ENCODE results near the gene TBC1D10B.
"Not testable (repeated sequence)": the region's sequence is repeated elsewhere in the genome, so short reads cannot be mapped to it uniquely, and the experiment has no call there.

The TBC1D10B gene

GRCh38 chr16:30357715-30358576 is 12.3 kb downstream of the TBC1D10B start:
- no peak for DNase-seq (ENCODE audit: low read depth, low spot score)
- H3K27ac ChIP-seq = no peak overlapping the region

- DNase-seq (ENCODE audit: low read depth, low spot score) = no peak
- H3K27ac ChIP-seq = no peak overlapping the region
These were observed 13.1 kb downstream of the TBC1D10B start for GRCh38 chr16:30357085-30357714.

GRCh38 chr16:30356401-30357084 is 13.8 kb downstream of the TBC1D10B start:
- DNase-seq (ENCODE audit: low read depth, low spot score) = no peak
- H3K27ac ChIP-seq = peak overlapping the region; percentile 94

- DNase-seq (ENCODE audit: low read depth, low spot score) = no peak
- H3K27ac ChIP-seq = peak overlapping the region; percentile 94
These were observed 14.4 kb downstream of the TBC1D10B start for GRCh38 chr16:30355954-30356308.

- DNase-seq (ENCODE audit: low read depth, low spot score) = peak; percentile 99
- H3K27ac ChIP-seq = peak within 1 kb of the TSS; percentile 94
These were observed 14.9 kb downstream of the TBC1D10B start, which contains the start of gene CD2BP2 for GRCh38 chr16:30355144-30355953. CD2BP2 (minus strand) TSS chr16:30355308; CDS start chr16:30354681, 627 bp downstream.

GRCh38 chr16:30354423-30355143 is 15.7 kb downstream of the TBC1D10B start:
- no peak for DNase-seq (ENCODE audit: low read depth, low spot score)
- H3K27ac ChIP-seq = peak overlapping the region; percentile 94

GRCh38 chr16:30353438-30354129 is 16.7 kb downstream of the TBC1D10B start:
- H3K27ac ChIP-seq = no peak overlapping the region
- DNase-seq (ENCODE audit: low read depth, low spot score) = no peak

GRCh38 chr16:30352488-30353401 is 17.5 kb downstream of the TBC1D10B start:
- H3K27ac ChIP-seq = no peak overlapping the region
- DNase-seq (ENCODE audit: low read depth, low spot score) = no peak

- DNase-seq (ENCODE audit: low read depth, low spot score) = no peak
- no peak overlapping the region for H3K27ac ChIP-seq
These were observed 18.5 kb downstream of the TBC1D10B start for GRCh38 chr16:30351586-30352419.

GRCh38 chr16:30351001-30351441 is 19.3 kb downstream of the TBC1D10B start:
- H3K27ac ChIP-seq = no peak overlapping the region
- DNase-seq (ENCODE audit: low read depth, low spot score) = no peak

GRCh38 chr16:30350134-30350871 is 20.0 kb downstream of the TBC1D10B start:
- no peak for DNase-seq (ENCODE audit: low read depth, low spot score)
- H3K27ac ChIP-seq = no peak overlapping the region

- H3K27ac ChIP-seq = no peak overlapping the region
- DNase-seq (ENCODE audit: low read depth, low spot score) = no peak
These were observed 20.6 kb downstream of the TBC1D10B start for GRCh38 chr16:30349675-30350074.

- no peak for DNase-seq (ENCODE audit: low read depth, low spot score)
- no peak overlapping the region for H3K27ac ChIP-seq
These were observed 21.4 kb downstream of the TBC1D10B start for GRCh38 chr16:30348929-30349328.

- no peak overlapping the region for H3K27ac ChIP-seq
- no peak for DNase-seq (ENCODE audit: low read depth, low spot score)
These were observed 22.2 kb downstream of the TBC1D10B start for GRCh38 chr16:30348113-30348512.

- no peak for DNase-seq (ENCODE audit: low read depth, low spot score)
- H3K27ac ChIP-seq = no peak overlapping the region
These were observed 24.0 kb downstream of the TBC1D10B start for GRCh38 chr16:30346286-30346685.

GRCh38 chr16:30343491-30343820 is 26.8 kb downstream of the TBC1D10B start:
- not testable (repeated sequence) for H3K27ac ChIP-seq; DNase-seq (ENCODE audit: low read depth, low spot score)
